Hepatocyte (in vitro differentiated cells): ENCODE data around the gene PDE4D. TPM values are rescaled to one million over a fixed set of nuclear protein-coding genes. Genes with fewer than 3 reads are reported as not detected.

Source experiments
- DNase-seq: peaks from one replicate; pipeline ENCODE4 v3.0.0-alpha.2; 2016; ENCODE audit warnings: low spot score
- H2AFZ ChIP-seq: fragments of 200-600 bp; sonication (generic); 2 replicates; pipeline ENCODE4 v1.6.0; 2016; ENCODE audit warnings: antibody characterized with exemption, mild to moderate bottlenecking
- H3K27ac ChIP-seq: fragments of 200-600 bp; sonication (generic); 2 replicates; pipeline ENCODE4 v1.5.1; 2016; ENCODE audit warnings: mild to moderate bottlenecking
- H3K27me3 ChIP-seq: fragments of 200-600 bp; sonication (generic); 2 replicates; pipeline ENCODE4 v1.6.1; 2016
- H3K36me3 ChIP-seq: fragments of 200-600 bp; sonication (generic); replicated peaks from 2 replicates; pipeline ENCODE4 v1.5.1; 2016; ENCODE audit warnings: low read depth; ENCODE audit not compliant: insufficient read depth
- H3K4me1 ChIP-seq: fragments of 200-600 bp; sonication (generic); 2 replicates; pipeline ENCODE4 v1.5.1; 2016; ENCODE audit warnings: mild to moderate bottlenecking, moderate library complexity; ENCODE audit not compliant: insufficient read depth
- H3K4me2 ChIP-seq: fragments of 200-600 bp; sonication (generic); 2 replicates; pipeline ENCODE4 v1.6.0; 2016
- H3K4me3 ChIP-seq: fragments of 200-600 bp; sonication (generic); 2 replicates; pipeline ENCODE4 v1.5.1; 2016; ENCODE audit warnings: mild to moderate bottlenecking
- H3K79me2 ChIP-seq: fragments of 200-600 bp; sonication (generic); 2 replicates; pipeline ENCODE4 v1.6.0; 2017; ENCODE audit warnings: mild to moderate bottlenecking
- H3K9me2 ChIP-seq: fragments of 200-600 bp; sonication (generic); replicated peaks from 2 replicates; pipeline ENCODE4 v1.6.0; 2017; ENCODE audit warnings: mild to moderate bottlenecking; ENCODE audit not compliant: insufficient read depth
- H3K9me3 ChIP-seq: fragments of 200-600 bp; sonication (generic); 2 replicates; pipeline ENCODE4 v1.5.1; 2016; ENCODE audit warnings: low read depth, mild to moderate bottlenecking
- H4K20me1 ChIP-seq: fragments of 200-600 bp; sonication (generic); 2 replicates; pipeline ENCODE4 v1.6.0; 2016; ENCODE audit warnings: mild to moderate bottlenecking; ENCODE audit not compliant: insufficient read depth, poor library complexity, severe bottlenecking
- EZH2 ChIP-seq: fragments of 200-600 bp; sonication (generic); IDR thresholded peaks from 2 replicates; pipeline ENCODE4 v1.6.1; 2016; ENCODE audit warnings: antibody characterized with exemption, mild to moderate bottlenecking, borderline replicate concordance
- EZH2phosphoT487 ChIP-seq: fragments of 200-600 bp; sonication (generic); IDR thresholded peaks from one replicate; pipeline ENCODE4 v1.6.1; 2018; ENCODE audit warnings: antibody characterized with exemption, mild to moderate bottlenecking, low read depth, moderate library complexity; ENCODE audit not compliant: unreplicated experiment, severe bottlenecking
- WGBS: methylation state at CpG from one replicate; pipeline ENCODE4 v1.1.6; 2016; ENCODE audit warnings: low lambda C conversion rate; ENCODE audit errors: missing lambda C conversion rate; 5-methylcytosine and 5-hydroxymethylcytosine counted together
- polyA plus RNA-seq: library from polyadenylated mRNA; unstranded; fragments of >200 nt; fragmentation: Nextera tagmentation; extraction: Ambion mirVana; gene quantifications from 2 replicates; pipeline ENCODE4 v1.2.1, GENCODE V29; 2016
- total RNA-seq: library from RNA; depleted of rRNA; stranded (reverse); fragments of >200 nt; gene quantifications from 2 replicates; pipeline ENCODE4 v1.2.3, GENCODE V29; 2014
- TF ChIP-seq, protein P1 (sequence below): fragments of 200-600 bp; sonication (generic); IDR thresholded peaks from 2 replicates; pipeline ENCODE4 v1.5.1; 2016; ENCODE audit warnings: antibody characterized with exemption, mild to moderate bottlenecking; ENCODE audit not compliant: poor library complexity

Gene PDE4D
- total and polyA plus RNA-seq, 2 experiments from 2014 or later: 14.5 to 45.2 TPM

DNA sequence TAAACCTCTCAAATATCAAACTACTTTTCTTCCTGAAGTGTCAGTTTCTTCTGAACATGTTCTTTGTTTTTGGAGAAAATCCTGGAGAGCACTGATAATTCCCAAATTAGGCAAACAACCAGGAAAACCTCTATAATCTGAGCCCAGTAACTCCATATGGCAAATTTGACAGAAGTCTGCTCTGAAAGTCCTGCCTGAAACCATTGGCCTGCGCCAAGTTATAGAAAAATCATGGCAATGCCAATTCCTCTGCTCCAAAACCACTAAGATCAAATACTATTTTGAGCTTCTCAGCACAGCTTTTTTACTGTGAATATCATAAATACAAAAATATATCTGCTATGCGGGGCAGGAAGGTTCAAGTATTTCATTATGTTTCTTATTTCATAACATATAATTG lies 45.9 kb downstream of the PDE4D start:
- H4K20me1 ChIP-seq: no peaks in the 10 kb centered on the region
- H3K79me2 ChIP-seq: no peaks in the 10 kb centered on the region
- TF ChIP-seq EZH2: no peak
- TF ChIP-seq, protein P1, sequence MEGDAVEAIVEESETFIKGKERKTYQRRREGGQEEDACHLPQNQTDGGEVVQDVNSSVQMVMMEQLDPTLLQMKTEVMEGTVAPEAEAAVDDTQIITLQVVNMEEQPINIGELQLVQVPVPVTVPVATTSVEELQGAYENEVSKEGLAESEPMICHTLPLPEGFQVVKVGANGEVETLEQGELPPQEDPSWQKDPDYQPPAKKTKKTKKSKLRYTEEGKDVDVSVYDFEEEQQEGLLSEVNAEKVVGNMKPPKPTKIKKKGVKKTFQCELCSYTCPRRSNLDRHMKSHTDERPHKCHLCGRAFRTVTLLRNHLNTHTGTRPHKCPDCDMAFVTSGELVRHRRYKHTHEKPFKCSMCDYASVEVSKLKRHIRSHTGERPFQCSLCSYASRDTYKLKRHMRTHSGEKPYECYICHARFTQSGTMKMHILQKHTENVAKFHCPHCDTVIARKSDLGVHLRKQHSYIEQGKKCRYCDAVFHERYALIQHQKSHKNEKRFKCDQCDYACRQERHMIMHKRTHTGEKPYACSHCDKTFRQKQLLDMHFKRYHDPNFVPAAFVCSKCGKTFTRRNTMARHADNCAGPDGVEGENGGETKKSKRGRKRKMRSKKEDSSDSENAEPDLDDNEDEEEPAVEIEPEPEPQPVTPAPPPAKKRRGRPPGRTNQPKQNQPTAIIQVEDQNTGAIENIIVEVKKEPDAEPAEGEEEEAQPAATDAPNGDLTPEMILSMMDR: no peak
- no peak for TF ChIP-seq EZH2phosphoT487
- H3K27ac ChIP-seq: no peak overlapping the region
- H3K9me2 ChIP-seq: no peaks in the 10 kb centered on the region
- no peak overlapping the region for H3K4me3 ChIP-seq
- no peaks in the 10 kb centered on the region for H3K36me3 ChIP-seq
- H2AFZ ChIP-seq: no peak overlapping the region
- H3K27me3 ChIP-seq: no peaks in the 10 kb centered on the region
- 98% methylated on average over 2 of the region's 2 CpGs for WGBS
- no peaks in the 10 kb centered on the region for H3K4me1 ChIP-seq
- H3K9me3 ChIP-seq: no peaks in the 10 kb centered on the region
- DNase-seq: no peak
- no peak overlapping the region for H3K4me2 ChIP-seq

DNA sequence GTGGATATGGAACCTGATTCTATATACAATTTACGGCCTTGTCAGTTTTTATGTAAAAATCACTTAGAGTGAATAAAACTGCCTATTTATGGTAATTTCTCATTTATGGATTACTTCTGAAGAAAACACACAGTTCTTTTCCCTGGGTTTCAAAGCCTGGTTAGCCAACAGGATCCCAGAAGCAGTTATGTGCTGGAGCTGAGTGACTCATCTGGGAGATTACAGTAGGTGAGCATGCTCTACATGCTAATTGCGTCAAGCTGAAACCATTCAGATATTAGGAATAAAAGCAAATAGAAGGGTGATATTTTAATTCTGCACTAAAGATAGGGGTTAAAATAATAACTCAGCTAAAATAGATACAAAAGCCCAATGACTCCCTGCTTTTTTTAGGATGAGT lies 47.8 kb downstream of the PDE4D start:
- WGBS: 85% methylated on average over 2 of the region's 2 CpGs
- Histone ChIP-seq H3K27me3 (no peaks in the 10 kb centered on the region), H3K36me3 (no peaks in the 10 kb centered on the region), H4K20me1 (no peaks in the 10 kb centered on the region), H2AFZ (no peak overlapping the region), H3K9me3 (no peaks in the 10 kb centered on the region), H3K79me2 (no peaks in the 10 kb centered on the region), H3K4me2 (no peak overlapping the region), H3K27ac (no peak overlapping the region), H3K4me3 (no peak overlapping the region), H3K4me1 (no peaks in the 10 kb centered on the region), H3K9me2 (no peaks in the 10 kb centered on the region)
- TF ChIP-seq, protein P1: no peak
- TF ChIP-seq EZH2phosphoT487 (no peak), EZH2 (no peak)
- peak; percentile 22 for DNase-seq

DNA sequence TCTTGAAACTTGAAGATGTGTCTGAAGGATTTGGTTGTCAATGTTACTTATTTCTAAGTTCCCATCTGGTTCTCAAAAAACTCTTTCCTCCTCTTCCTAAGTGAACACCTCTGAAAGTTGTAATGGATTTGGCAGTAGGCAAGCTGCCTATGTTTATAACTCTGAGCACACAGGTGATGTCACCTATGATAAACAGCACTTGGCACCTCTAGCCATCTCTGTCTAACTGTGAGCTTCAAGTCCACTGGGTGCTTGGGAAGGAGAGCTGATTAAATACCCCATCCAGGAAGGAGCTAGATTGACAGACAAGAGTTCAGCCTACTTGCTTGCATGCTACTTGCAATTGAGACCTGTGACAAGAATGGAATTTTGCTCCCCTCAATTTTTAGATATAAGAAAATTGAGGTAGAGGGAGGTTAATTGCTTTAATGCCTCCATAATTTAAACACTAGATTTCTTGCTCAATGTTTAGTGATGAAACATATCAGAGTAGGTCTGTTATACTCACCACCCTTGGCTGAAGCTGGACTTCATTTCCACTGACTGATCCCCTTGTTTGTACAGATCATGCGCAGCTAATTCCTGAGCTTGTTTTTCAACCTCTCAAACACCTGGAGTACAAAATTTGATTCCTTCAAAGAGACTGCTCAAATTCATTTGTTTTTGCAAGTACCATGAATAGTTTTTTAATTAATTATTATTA lies 49.9 kb downstream of the PDE4D start:
- Histone ChIP-seq H3K36me3 (no peaks in the 10 kb centered on the region), H3K9me3 (no peaks in the 10 kb centered on the region), H3K27ac (no peak overlapping the region), H3K79me2 (no peaks in the 10 kb centered on the region), H3K4me1 (no peaks in the 10 kb centered on the region), H3K4me3 (no peak overlapping the region), H2AFZ (no peak overlapping the region), H3K4me2 (no peak overlapping the region), H4K20me1 (no peaks in the 10 kb centered on the region), H3K27me3 (no peaks in the 10 kb centered on the region), H3K9me2 (no peaks in the 10 kb centered on the region)
- TF ChIP-seq EZH2phosphoT487 (no peak), EZH2 (no peak)
- TF ChIP-seq, protein P1: no peak
- WGBS: 82% methylated on average over 1 of the region's 1 CpG
- no peak for DNase-seq
